Measurements from ENCODE around the gene SORCS2. TPM values are rescaled to one million over a fixed set of nuclear protein-coding genes. Genes with fewer than 3 reads are reported as not detected.

Gene SORCS2
- total RNA-seq, 2 donors from 2014 or later = 0.54 to 0.74 TPM

DNA sequence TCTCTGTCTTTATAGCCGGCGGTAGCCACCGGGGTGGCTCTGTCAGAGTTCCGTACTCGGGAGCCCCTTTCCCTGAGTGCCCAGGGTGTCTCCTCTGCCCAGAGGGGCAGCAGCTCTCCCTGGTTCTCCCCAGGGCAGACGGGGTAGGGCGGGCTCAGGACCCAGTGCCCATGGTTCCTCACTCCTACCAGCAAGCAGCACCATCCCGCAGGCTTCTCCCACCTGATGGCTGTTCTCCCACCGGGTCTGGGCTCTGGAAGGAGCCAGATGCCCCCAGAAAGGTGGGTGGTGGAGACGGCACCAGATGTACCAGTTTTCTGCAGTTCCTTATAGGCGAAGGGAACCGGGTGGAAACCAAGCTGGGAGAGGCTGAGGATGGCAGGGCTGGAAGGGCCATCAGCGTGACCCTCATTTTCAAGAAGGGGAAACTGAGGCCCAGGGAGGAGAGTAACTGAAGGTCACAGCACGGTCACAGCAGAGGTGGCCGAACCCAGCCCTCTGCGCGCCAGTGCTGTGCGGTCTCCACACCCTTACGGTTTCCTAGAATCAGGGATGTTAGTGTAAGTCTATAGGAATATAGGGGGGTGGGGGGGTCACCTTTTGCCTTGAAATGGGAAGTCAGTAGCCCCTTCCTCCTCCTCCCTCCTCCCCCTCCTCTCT lies 548.7 kb downstream of the SORCS2 start:
- H3K4me1 ChIP-seq = no peaks in the 10 kb centered on the region
- no peak overlapping the region for H3K4me3 ChIP-seq
- no peak overlapping the region for H3K27ac ChIP-seq
- H3K27me3 ChIP-seq = no peaks in the 10 kb centered on the region
- H3K36me3 ChIP-seq = no peaks in the 10 kb centered on the region
- H3K9me3 ChIP-seq = no peaks in the 10 kb centered on the region
- no peak for DNase-seq
- no peak overlapping the region for H3K9ac ChIP-seq (ENCODE audit: low read depth in 2 of 2, low read length in 2 of 2)
- intact Hi-C loops (cut with DNase I) = no loop called here
- TF ChIP-seq, protein P1, sequence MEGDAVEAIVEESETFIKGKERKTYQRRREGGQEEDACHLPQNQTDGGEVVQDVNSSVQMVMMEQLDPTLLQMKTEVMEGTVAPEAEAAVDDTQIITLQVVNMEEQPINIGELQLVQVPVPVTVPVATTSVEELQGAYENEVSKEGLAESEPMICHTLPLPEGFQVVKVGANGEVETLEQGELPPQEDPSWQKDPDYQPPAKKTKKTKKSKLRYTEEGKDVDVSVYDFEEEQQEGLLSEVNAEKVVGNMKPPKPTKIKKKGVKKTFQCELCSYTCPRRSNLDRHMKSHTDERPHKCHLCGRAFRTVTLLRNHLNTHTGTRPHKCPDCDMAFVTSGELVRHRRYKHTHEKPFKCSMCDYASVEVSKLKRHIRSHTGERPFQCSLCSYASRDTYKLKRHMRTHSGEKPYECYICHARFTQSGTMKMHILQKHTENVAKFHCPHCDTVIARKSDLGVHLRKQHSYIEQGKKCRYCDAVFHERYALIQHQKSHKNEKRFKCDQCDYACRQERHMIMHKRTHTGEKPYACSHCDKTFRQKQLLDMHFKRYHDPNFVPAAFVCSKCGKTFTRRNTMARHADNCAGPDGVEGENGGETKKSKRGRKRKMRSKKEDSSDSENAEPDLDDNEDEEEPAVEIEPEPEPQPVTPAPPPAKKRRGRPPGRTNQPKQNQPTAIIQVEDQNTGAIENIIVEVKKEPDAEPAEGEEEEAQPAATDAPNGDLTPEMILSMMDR (IDR thresholded peaks at IDR 0.05) = no peak

DNA sequence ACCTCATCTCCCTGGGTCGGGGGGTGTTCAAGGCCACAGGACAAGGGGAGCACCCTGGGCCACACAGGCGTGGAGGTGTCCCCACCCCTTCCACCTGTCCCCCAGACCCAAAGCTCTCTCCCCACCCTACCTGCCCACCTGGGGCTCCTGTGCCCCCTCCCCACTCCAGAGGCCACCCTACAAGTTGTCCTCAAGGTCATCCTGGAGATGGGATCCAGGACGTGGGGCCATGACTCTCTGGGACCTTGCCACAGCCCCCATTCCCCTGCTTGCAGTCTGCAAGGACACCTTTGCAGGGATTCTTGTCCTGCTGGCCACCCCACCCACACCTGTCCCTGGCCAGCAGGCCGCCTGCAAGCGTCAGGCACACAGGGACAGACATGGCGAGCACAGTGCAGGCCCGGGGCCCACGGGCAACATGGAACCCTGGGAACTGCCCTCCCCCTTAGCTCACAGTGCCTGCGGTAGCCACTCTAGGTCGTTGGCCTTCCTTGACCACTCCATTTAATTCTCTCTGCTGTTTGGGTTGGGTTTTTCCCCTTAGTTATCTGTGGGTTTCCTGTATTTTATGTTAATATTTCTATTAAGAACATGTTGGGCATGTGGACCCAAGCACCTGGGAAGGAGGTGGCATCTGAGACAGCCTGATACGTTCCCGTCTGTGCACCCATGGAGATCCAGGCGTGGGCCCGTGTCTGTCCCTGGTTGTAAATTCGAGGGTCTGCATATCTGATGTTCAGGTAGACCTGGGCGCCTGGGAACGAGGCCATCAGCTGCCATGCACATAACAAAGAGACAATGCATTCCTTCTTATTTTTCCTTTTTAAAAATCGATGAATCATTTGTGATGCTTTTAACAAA lies 549.8 kb downstream of the SORCS2 start:
- no peaks in the 10 kb centered on the region for H3K4me1 ChIP-seq
- no peaks in the 10 kb centered on the region for H3K9me3 ChIP-seq
- no peak overlapping the region for H3K27ac ChIP-seq
- no peaks in the 10 kb centered on the region for H3K36me3 ChIP-seq
- no peak overlapping the region for H3K4me3 ChIP-seq
- intact Hi-C loops (cut with DNase I) = no loop called here
- DNase-seq = no peak
- H3K27me3 ChIP-seq = no peaks in the 10 kb centered on the region
- H3K9ac ChIP-seq (ENCODE audit: low read depth in 2 of 2, low read length in 2 of 2) = no peak overlapping the region
- TF ChIP-seq, protein P1 (IDR thresholded peaks at IDR 0.05) = no peak

DNA sequence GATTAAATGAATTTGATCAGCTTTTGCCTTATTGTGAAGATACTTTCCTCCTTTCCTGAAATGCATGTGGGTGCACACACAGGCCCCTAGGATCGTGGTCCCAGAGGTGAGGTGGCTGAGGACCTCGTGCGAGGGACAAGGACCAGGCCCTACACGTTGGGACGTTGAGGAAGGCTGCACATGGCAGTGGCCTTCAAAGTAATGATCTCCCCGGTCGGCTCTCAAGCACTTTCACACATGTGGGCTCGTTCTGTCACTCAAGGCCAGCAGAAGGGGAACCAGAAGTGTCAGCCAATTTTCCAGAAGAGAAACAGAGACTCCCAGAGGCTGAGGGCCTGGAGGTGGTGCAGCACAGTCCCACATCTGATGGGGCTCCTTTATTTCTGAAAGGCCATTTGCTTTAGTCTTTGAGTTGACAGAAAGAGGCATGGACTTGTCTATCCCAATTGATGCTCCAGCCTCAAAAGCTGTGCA lies 550.5 kb downstream of the SORCS2 start:
- no peaks in the 10 kb centered on the region for H3K27me3 ChIP-seq
- intact Hi-C loops (cut with DNase I) = no loop called here
- no peak overlapping the region for H3K9ac ChIP-seq (ENCODE audit: low read depth in 2 of 2, low read length in 2 of 2)
- DNase-seq = no peak
- TF ChIP-seq, protein P1 (IDR thresholded peaks at IDR 0.05) = no peak
- H3K4me1 ChIP-seq = no peaks in the 10 kb centered on the region
- no peaks in the 10 kb centered on the region for H3K36me3 ChIP-seq
- no peak overlapping the region for H3K27ac ChIP-seq
- H3K9me3 ChIP-seq = no peaks in the 10 kb centered on the region
- H3K4me3 ChIP-seq = no peak overlapping the region

DNA sequence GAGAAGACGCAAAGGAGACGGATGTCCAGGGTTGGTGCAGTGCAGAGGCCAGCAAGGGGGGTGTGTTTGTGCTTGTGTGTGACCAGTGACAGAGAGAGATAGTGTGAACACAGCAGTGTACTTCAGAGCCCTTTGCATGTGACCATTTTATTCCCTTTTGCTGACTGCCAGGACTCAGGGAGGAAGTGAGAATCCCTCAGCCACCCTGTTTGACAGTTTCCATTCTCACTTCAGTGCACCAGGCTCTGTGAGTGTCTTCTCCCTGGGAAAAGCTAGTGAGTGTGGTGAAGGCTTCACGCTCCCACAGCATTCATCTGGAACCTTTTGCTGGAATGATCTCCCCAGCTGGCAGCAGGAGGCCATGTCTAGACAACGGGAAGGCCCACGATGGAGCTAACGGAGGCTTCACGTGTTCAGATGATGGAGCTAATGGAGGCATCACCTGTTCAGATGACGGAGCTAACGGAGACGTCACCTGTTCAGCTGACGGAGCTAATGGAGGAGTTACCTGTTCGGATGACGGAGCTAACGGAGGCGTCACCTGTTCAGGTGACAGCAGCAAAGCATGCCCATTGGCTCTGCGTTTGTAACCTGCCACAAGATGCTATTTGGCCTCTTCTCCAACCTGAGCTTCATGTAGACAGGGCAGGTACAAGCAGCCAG lies 551.9 kb downstream of the SORCS2 start:
- H3K9ac ChIP-seq (ENCODE audit: low read depth in 2 of 2, low read length in 2 of 2) = no peak overlapping the region
- no peak overlapping the region for H3K4me3 ChIP-seq
- no peaks in the 10 kb centered on the region for H3K27me3 ChIP-seq
- no peaks in the 10 kb centered on the region for H3K36me3 ChIP-seq
- no peak overlapping the region for H3K27ac ChIP-seq
- no peaks in the 10 kb centered on the region for H3K9me3 ChIP-seq
- intact Hi-C loops (cut with DNase I) = no loop called here
- TF ChIP-seq, protein P1 (IDR thresholded peaks at IDR 0.05) = no peak
- no peak for DNase-seq
- H3K4me1 ChIP-seq = no peaks in the 10 kb centered on the region

DNA sequence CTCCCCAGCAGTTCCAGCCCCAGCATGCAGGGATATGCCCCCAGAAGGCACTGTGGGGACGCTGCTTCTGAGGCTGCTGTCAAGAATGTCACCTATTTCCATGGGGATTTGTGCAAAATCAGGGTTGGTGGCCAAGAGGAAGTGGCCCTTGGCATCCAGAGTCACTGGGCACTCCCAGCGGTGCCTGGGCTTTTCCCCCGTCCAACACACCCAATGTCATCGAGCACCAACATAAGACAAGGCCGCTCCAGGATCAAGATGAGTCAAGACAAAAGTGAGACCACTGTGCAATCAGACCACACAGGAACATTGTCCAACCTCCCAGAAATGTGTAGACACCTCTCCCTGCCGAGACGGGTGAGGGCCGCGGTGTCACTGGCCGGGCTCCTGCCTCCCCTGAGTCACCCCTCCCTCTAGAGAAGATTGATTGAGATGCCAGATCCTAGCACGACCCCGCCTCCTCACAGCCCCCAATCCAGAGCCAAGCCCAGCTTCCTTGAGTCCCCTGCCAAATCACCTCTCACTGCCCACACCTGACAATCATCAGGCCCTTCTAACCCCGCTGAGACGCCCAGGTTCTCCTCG lies 553.1 kb downstream of the SORCS2 start:
- H3K4me3 ChIP-seq = no peak overlapping the region
- no peaks in the 10 kb centered on the region for H3K9me3 ChIP-seq
- intact Hi-C loops (cut with DNase I) = no loop called here
- DNase-seq = no peak
- no peaks in the 10 kb centered on the region for H3K27me3 ChIP-seq
- no peaks in the 10 kb centered on the region for H3K36me3 ChIP-seq
- H3K27ac ChIP-seq = no peak overlapping the region
- no peaks in the 10 kb centered on the region for H3K4me1 ChIP-seq
- H3K9ac ChIP-seq (ENCODE audit: low read depth in 2 of 2, low read length in 2 of 2) = no peak overlapping the region
- TF ChIP-seq, protein P1 (IDR thresholded peaks at IDR 0.05) = no peak
